Cardiac fibroblast (primary cell): ENCODE data around the gene TSEN2.

Experiments used
- DNase-seq, 2 donors: peaks; one replicate each; pipeline versions ENCODE4 v3.0.0 to v3.0.0-alpha.2; 2010; ENCODE audit warnings: low read depth in 2 of 2
- H3K4me3 ChIP-seq, 2 donors: replicated peaks in 1 of 2; 1 replicate in 1 of 2; 2 replicates in 1 of 2; pipeline ENCODE4 v1.5.1; 2011; ENCODE audit warnings: low read depth in 2 of 2, low read length in 2 of 2, mild to moderate bottlenecking in 2 of 2, moderate library complexity in 1 of 2
- TF ChIP-seq, protein P1 (sequence below): IDR thresholded peaks from one replicate; pipeline ENCODE4 v1.5.1; 2011; ENCODE audit warnings: low read depth, mild to moderate bottlenecking, low read length, inconsistent platforms

The TSEN2 gene

GRCh38 chr3:12496453-12496761 lies 12.1 kb downstream of the TSEN2 start:
- no peak overlapping the region for H3K4me3 ChIP-seq
- TF ChIP-seq, protein P1, sequence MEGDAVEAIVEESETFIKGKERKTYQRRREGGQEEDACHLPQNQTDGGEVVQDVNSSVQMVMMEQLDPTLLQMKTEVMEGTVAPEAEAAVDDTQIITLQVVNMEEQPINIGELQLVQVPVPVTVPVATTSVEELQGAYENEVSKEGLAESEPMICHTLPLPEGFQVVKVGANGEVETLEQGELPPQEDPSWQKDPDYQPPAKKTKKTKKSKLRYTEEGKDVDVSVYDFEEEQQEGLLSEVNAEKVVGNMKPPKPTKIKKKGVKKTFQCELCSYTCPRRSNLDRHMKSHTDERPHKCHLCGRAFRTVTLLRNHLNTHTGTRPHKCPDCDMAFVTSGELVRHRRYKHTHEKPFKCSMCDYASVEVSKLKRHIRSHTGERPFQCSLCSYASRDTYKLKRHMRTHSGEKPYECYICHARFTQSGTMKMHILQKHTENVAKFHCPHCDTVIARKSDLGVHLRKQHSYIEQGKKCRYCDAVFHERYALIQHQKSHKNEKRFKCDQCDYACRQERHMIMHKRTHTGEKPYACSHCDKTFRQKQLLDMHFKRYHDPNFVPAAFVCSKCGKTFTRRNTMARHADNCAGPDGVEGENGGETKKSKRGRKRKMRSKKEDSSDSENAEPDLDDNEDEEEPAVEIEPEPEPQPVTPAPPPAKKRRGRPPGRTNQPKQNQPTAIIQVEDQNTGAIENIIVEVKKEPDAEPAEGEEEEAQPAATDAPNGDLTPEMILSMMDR, result no peak
- no peak for DNase-seq

DNA sequence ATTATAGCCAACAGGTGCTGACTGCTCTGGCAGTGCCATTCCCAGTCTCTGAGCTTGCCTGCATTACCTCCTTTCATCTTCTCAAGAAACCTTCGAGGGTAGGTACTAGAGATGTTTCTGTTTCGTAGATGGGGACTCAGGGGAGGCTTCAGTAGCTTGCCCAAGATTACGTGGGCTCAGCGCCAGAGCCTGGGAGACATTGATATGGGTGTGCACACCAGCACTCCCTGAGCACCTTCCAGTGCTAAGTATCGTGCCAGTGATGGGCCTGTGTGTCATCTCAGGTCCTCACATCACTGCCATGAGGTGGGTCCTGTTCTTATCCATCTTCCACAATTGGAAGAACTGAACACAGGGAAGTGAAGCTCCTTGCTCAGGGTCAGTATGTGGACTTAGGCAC lies 15.2 kb downstream of the TSEN2 start:
- no peak overlapping the region for H3K4me3 ChIP-seq
- DNase-seq, result no peak
- TF ChIP-seq, protein P1, result no peak

- peak; percentile 70 to 86 for DNase-seq
- TF ChIP-seq, protein P1, result no peak
- H3K4me3 ChIP-seq, result no peak overlapping the region
Observed at GRCh38 chr3:12501360-12502020, 17.2 kb downstream of the TSEN2 start.

DNA sequence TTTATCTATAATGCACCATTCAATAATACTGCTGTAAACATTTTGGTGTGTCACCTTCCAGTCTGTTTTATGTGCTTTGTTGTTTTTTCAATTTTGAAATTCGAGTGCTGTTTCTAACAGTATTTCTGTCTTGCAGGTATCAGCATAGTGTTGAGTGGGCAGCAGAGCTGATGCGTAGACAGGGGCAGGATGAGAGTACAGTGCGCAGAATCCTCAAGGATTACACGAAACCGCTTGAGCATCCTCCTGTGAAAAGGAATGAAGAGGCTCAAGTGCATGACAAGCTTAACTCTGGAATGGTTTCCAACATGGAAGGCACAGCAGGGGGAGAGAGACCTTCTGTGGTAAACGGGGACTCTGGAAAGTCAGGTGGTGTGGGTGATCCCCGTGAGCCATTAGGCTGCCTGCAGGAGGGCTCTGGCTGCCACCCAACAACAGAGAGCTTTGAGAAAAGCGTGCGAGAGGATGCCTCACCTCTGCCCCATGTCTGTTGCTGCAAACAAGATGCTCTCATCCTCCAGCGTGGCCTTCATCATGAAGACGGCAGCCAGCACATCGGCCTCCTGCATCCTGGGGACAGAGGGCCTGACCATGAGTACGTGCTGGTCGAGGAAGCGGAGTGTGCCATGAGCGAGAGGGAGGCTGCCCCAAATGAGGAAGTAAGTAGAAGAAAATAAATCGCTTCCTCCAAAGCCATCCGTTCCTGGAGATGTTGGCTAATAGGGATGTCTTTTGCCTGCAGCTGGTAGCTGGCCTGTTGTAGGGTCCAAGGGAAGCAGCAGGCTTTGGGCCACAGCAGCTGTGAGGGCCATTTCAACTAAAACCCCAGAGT lies 19.1 kb downstream of the TSEN2 start:
- TF ChIP-seq, protein P1, result no peak
- no peak for DNase-seq
- no peak overlapping the region for H3K4me3 ChIP-seq

DNA sequence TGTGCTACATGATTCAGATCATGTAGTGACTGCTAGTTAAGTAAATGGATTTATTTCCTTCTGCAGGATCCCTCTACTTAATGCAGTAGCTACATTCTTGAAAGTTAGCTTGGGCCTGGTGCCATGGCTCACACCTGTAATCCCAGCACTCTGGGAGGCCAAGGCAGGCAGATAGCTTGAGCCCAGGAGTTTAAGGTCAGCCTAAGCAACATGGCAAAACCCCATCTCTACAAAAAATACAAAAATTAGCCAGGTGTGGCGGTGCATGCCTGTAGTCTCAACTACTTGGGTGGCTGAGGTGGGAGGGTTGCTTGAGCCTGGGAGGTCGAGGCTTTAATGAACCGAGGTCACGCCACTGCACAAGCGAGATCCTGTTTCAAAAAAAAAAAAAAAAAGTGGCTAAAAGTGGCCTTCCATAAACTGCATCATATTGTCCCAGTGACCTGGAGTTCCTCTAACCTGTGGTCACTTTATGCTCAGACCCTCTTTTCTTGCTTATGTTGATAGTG lies 22.0 kb downstream of the TSEN2 start:
- DNase-seq, result no peak
- H3K4me3 ChIP-seq, result no peak overlapping the region
- TF ChIP-seq, protein P1, result no peak

GRCh38 chr3:12507591-12508281 lies 23.5 kb downstream of the TSEN2 start:
- peak overlapping the region in 1 of 2 donors; percentile 11 for H3K4me3 ChIP-seq
- TF ChIP-seq, protein P1, result no peak
- peak; percentile 56 to 86 for DNase-seq
